ENCODE measurements around the gene DLG2. TPM values are rescaled to one million over a fixed set of nuclear protein-coding genes. Genes with fewer than 3 reads are reported as not detected.
A peak's percentile ranks its signal among the peaks of the same experiment; 100 is the strongest.

The DLG2 gene
- total RNA-seq, 1 donor from 2014 or later = 1.8 TPM

DNA sequence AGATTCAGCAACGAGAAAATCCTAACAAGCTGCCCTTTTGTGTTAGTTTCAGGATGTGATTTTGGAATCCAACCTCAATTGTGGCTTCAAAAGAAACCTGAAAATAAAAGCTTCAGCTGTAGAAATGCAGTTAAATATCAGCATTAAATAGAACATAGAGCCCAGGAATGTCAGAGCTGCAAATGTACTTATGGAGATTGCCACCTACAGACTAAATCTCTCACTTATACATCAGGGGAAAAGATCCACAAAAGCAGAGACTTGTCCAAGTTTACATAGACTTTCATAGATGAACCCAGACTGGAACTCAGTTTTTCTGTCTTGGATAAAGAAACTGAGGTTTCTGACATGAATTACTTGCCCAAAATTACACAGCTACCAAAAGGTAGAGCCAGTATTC, 446.6 kb downstream of the DLG2 start:
- Histone ChIP-seq H3K36me3 (ENCODE audit: insufficient read depth, low read length) (no peaks in the 10 kb centered on the region), H2AFZ (ENCODE audit: low read depth, low read length) (no peak overlapping the region), H3K27me3 (ENCODE audit: insufficient read depth, low read length) (no peaks in the 10 kb centered on the region), H3K9me3 (ENCODE audit: insufficient read depth, low read depth, low read length) (no peaks in the 10 kb centered on the region), H3K4me2 (ENCODE audit: low read length) (no peak overlapping the region), H3K4me3 (ENCODE audit: insufficient read depth, low read depth, low read length) (no peak overlapping the region), H3K27ac (ENCODE audit: low read depth, low read length) (no peak overlapping the region), H4K20me1 (ENCODE audit: insufficient read depth, low read length) (no peaks in the 10 kb centered on the region), H3K79me2 (ENCODE audit: insufficient read depth, low read length) (no peaks in the 10 kb centered on the region), H3K9ac (ENCODE audit: low read length) (no peak overlapping the region), H3K4me1 (ENCODE audit: insufficient read depth, low read length) (no peaks in the 10 kb centered on the region)
- Mint-ChIP-seq H3K27me3 (ENCODE audit: low read depth, unreplicated experiment) (no peaks in the 10 kb centered on the region), H3K36me3 (ENCODE audit: low read depth, unreplicated experiment) (no peaks in the 10 kb centered on the region), H3K4me3 (ENCODE audit: unreplicated experiment) (no peak overlapping the region), H3K4me1 (ENCODE audit: low read depth, unreplicated experiment) (no peaks in the 10 kb centered on the region), H3K9me3 (ENCODE audit: unreplicated experiment) (peaks cover 4% of the 10 kb centered on the region), H3K27ac (ENCODE audit: unreplicated experiment) (no peak overlapping the region)
- no peak for DNase-seq (ENCODE audit: low read depth)
- no peak for FAIRE-seq
- TF ChIP-seq, protein P1, sequence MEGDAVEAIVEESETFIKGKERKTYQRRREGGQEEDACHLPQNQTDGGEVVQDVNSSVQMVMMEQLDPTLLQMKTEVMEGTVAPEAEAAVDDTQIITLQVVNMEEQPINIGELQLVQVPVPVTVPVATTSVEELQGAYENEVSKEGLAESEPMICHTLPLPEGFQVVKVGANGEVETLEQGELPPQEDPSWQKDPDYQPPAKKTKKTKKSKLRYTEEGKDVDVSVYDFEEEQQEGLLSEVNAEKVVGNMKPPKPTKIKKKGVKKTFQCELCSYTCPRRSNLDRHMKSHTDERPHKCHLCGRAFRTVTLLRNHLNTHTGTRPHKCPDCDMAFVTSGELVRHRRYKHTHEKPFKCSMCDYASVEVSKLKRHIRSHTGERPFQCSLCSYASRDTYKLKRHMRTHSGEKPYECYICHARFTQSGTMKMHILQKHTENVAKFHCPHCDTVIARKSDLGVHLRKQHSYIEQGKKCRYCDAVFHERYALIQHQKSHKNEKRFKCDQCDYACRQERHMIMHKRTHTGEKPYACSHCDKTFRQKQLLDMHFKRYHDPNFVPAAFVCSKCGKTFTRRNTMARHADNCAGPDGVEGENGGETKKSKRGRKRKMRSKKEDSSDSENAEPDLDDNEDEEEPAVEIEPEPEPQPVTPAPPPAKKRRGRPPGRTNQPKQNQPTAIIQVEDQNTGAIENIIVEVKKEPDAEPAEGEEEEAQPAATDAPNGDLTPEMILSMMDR (IDR thresholded peaks at IDR 0.05; ENCODE audit: insufficient read depth, low read depth, low read length) = no peak
- TF ChIP-seq EZH2 (IDR thresholded peaks at IDR 0.05; ENCODE audit: insufficient read depth, low read length) = no peak

DNA sequence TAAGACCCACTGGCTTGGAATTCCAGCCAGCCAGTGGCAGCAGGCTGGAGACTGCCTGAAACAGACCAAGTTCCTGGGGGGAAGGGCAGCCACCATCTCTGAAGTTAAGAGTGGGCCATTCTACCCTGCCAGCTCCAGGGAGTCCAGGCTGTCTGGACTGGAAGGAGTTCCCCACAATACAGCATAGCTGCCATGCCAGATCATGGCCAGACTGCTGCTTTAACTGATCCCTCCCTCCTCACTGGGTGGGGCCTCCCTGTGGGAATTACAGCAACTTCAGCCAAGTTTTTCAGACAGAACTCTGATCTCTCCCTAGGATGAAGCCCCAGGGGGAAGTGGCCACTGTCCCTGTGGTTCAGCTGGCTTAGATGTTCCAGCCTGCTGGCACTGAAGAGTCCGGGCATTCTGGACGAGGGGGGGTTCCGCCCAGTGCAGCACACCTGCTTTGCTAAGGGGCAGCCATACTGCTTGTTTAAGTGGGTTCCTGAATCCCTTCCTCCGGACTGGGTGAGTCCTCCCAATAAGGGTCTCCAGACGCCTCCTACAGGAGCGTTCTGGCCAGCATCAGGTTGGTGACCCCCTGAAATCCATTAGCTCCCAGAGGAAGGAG, 455.4 kb downstream of the DLG2 start:
- Histone ChIP-seq H3K27ac (ENCODE audit: low read depth, low read length) (no peak overlapping the region), H3K36me3 (ENCODE audit: insufficient read depth, low read length) (no peaks in the 10 kb centered on the region), H3K9ac (ENCODE audit: low read length) (no peak overlapping the region), H3K4me1 (ENCODE audit: insufficient read depth, low read length) (peaks cover 9% of the 10 kb centered on the region), H2AFZ (ENCODE audit: low read depth, low read length) (no peak overlapping the region), H3K4me2 (ENCODE audit: low read length) (no peak overlapping the region), H3K9me3 (ENCODE audit: insufficient read depth, low read depth, low read length) (no peaks in the 10 kb centered on the region), H4K20me1 (ENCODE audit: insufficient read depth, low read length) (no peaks in the 10 kb centered on the region), H3K27me3 (ENCODE audit: insufficient read depth, low read length) (no peaks in the 10 kb centered on the region), H3K79me2 (ENCODE audit: insufficient read depth, low read length) (no peaks in the 10 kb centered on the region), H3K4me3 (ENCODE audit: insufficient read depth, low read depth, low read length) (no peak overlapping the region)
- no peak overlapping the region for H3K27ac Mint-ChIP-seq (ENCODE audit: unreplicated experiment)
- TF ChIP-seq, protein P1 (IDR thresholded peaks at IDR 0.05; ENCODE audit: insufficient read depth, low read depth, low read length) = no peak
- TF ChIP-seq EZH2 (IDR thresholded peaks at IDR 0.05; ENCODE audit: insufficient read depth, low read length) = no peak
- H3K9me3 Mint-ChIP-seq (ENCODE audit: unreplicated experiment) = peaks cover 29% of the 10 kb centered on the region
- peak; percentile 5 for DNase-seq (ENCODE audit: low read depth)
- no peak for FAIRE-seq
- H3K36me3 Mint-ChIP-seq (ENCODE audit: low read depth, unreplicated experiment) = peaks cover 2% of the 10 kb centered on the region
- no peaks in the 10 kb centered on the region for H3K27me3 Mint-ChIP-seq (ENCODE audit: low read depth, unreplicated experiment)
- H3K4me3 Mint-ChIP-seq (ENCODE audit: unreplicated experiment) = no peak overlapping the region
- peaks cover 18% of the 10 kb centered on the region for H3K4me1 Mint-ChIP-seq (ENCODE audit: low read depth, unreplicated experiment)

DNA sequence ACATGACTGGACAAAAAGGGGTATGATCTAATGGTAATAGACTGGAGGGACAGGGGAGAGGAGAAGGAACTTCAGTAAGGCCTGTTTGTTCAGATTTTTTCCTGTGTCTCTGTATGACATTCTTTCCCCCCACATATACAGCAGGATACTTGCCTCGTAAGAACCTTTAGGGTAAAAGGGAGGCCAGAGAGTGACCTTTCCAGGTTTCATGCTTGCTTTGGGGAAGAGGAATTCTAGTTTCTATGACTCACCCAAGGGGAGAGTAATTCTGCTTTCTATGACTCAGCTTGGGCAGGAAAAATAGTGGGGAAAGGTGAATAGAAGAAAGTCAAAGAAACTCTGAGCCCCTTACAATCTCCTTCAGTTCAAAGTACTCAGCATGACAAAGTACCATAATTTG, 457.0 kb downstream of the DLG2 start:
- H3K4me2 ChIP-seq (ENCODE audit: low read length) = peak overlapping the region; percentile 29
- DNase-seq (ENCODE audit: low read depth) = peak; percentile 67

More for the DNA sequence above, 457.0 kb downstream of the DLG2 start:
- H3K27me3 ChIP-seq (ENCODE audit: insufficient read depth, low read length) = no peaks in the 10 kb centered on the region
- peaks cover 18% of the 10 kb centered on the region for H3K4me1 Mint-ChIP-seq (ENCODE audit: low read depth, unreplicated experiment)
- H3K4me3 ChIP-seq (ENCODE audit: insufficient read depth, low read depth, low read length) = no peak overlapping the region
- TF ChIP-seq, protein P1 (IDR thresholded peaks at IDR 0.05; ENCODE audit: insufficient read depth, low read depth, low read length) = no peak
- no peak for TF ChIP-seq EZH2 (IDR thresholded peaks at IDR 0.05; ENCODE audit: insufficient read depth, low read length)
- H3K36me3 Mint-ChIP-seq (ENCODE audit: low read depth, unreplicated experiment) = peaks cover 2% of the 10 kb centered on the region
- H3K27me3 Mint-ChIP-seq (ENCODE audit: low read depth, unreplicated experiment) = no peaks in the 10 kb centered on the region
- H3K4me1 ChIP-seq (ENCODE audit: insufficient read depth, low read length) = peaks cover 9% of the 10 kb centered on the region
- H3K27ac ChIP-seq (ENCODE audit: low read depth, low read length) = no peak overlapping the region
- H2AFZ ChIP-seq (ENCODE audit: low read depth, low read length) = no peak overlapping the region
- H3K79me2 ChIP-seq (ENCODE audit: insufficient read depth, low read length) = no peaks in the 10 kb centered on the region
- H3K9ac ChIP-seq (ENCODE audit: low read length) = no peak overlapping the region
- no peaks in the 10 kb centered on the region for H4K20me1 ChIP-seq (ENCODE audit: insufficient read depth, low read length)
- peak; percentile 63 for FAIRE-seq
- H3K9me3 Mint-ChIP-seq (ENCODE audit: unreplicated experiment) = peaks cover 25% of the 10 kb centered on the region
- no peaks in the 10 kb centered on the region for H3K36me3 ChIP-seq (ENCODE audit: insufficient read depth, low read length)
- peak overlapping the region; percentile 53 for H3K27ac Mint-ChIP-seq (ENCODE audit: unreplicated experiment)
- no peak overlapping the region for H3K4me3 Mint-ChIP-seq (ENCODE audit: unreplicated experiment)
- no peaks in the 10 kb centered on the region for H3K9me3 ChIP-seq (ENCODE audit: insufficient read depth, low read depth, low read length)
